D721Med (cell line): Measurements from ENCODE around the gene NPTN.

Experiments
- DNase-seq: peaks from one replicate; pipeline ENCODE4 v3.0.0; 2011; ENCODE audit warnings: low spot score; ENCODE audit not compliant: insufficient read length
- FAIRE-seq: peaks from 2 replicates; lab custom pipeline; 2011; peaks lifted over from hg19 to GRCh38; lab: Jason Lieb, UNC
- CTCF ChIP-seq: IDR thresholded peaks from 2 replicates; pipeline ENCODE4 v1.5.1; 2012; ENCODE audit warnings: mild to moderate bottlenecking, control low read depth; ENCODE audit not compliant: insufficient read depth; ENCODE audit errors: missing control alignments

NPTN gene

DNA sequence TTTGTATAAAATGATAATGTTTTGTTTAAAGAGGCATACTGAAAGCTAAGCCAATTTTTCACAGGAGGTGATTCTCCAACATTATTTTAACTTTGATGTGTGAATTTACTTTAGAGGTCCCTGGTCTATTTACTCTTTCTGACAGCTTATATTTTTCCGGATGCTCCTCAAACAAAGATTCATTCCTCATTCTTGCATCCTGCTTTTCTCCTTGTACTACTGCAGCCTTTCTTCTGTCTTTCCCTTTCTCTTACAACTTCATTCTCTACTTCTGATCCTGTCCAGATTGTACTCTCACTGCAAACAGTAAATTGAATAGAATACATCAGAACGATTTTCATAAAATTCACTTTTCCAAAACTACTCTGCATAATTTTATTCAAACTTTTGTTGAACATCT lies 5.1 kb downstream of the NPTN start:
- DNase-seq, result no peak
- no peak for TF ChIP-seq CTCF
- no peak for FAIRE-seq

GRCh38 chr15:73626072-73626471 lies 7.1 kb downstream of the NPTN start:
- DNase-seq, result no peak
- no peak for FAIRE-seq
- no peak for TF ChIP-seq CTCF

- TF ChIP-seq CTCF, result no peak
- no peak for DNase-seq
- FAIRE-seq, result no peak
Measured at GRCh38 chr15:73624530-73624929, 8.7 kb downstream of the NPTN start.

- TF ChIP-seq CTCF, result no peak
- DNase-seq, result no peak
- no peak for FAIRE-seq
Measured at GRCh38 chr15:73621286-73621826, 11.8 kb downstream of the NPTN start.

GRCh38 chr15:73620078-73620477 lies 13.1 kb downstream of the NPTN start:
- TF ChIP-seq CTCF, result no peak
- no peak for DNase-seq
- FAIRE-seq, result no peak

GRCh38 chr15:73617913-73618312 lies 15.3 kb downstream of the NPTN start:
- no peak for TF ChIP-seq CTCF
- FAIRE-seq (no peak), DNase-seq (no peak)

DNA sequence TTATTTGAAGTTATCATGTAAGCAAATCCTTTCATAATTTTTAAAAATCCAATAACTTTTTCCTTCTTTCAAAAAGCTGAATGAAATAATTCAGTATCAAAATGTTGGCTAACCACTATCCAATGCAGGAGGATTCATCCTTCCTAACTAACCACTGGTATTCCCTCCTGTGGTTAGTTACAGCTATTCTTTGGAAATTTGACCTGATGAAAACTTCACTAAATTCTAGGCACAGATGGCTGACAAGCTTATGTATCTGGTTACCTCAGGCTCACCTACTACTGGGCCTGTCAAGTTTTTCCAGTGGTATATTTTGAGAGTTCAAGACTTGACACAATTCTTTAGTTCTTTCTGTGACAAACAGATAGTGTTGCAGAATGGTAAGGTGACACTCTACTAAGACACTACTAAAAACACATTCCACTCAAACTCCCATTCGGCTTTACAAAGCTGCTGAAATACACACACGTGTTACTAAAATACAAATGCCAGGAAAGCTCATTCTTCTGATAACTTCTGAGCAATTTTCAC lies 15.8 kb downstream of the NPTN start:
- DNase-seq, result no peak
- FAIRE-seq, result no peak
- no peak for TF ChIP-seq CTCF
